ENCODE measurements around the gene CDH23. TPM values are rescaled to one million over a fixed set of nuclear protein-coding genes. Genes with fewer than 3 reads are reported as not detected.

CDH23 gene
- total and polyA plus RNA-seq, 9 of the 15 experiments (the other 6 are each of a cell fraction or from before 2014, with no cell fraction given): 0.18 to 1.2 (median 0.47) TPM

DNA sequence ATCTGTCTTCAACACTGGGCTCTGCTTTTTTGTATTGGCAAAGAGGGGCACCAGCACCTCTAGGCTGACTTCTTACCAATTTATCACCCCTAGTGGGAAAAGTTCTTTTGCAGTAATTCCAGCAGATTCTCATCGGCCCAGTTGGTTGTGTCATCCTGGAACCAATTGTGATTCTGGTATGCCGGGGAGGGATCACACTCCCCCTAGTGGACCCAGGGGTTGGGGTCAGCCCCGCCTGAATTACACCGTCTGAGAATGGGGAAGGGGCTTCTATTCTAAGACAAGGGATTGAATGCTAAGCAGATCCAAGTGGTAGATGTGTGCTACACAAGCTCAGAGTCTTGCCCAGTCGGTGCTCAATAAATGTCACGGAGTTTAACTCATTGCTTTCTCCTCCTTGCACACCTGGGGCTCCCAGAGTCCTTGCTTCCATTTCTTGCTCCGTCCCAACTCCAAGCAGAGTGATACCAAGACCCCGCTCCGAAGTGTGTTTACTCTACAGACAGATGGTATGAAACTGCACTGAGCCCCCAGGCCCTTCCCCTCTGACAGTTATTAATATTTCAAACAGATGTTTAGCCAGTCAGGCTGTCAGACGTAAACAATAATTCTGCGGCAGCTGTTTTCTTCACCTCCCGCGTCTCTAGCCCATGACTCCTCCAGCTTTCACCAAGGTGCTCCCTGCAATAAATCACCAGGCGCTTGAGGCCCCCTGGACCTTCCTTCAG, 251.0 kb downstream of the CDH23 start (continued):
- TF ChIP-seq SLC30A9 (CRISPR knock-in tag; IDR thresholded peaks at IDR 0.05) (no peak), RNF219 (CRISPR knock-in tag; IDR thresholded peaks at IDR 0.05) (no peak), ZNF124 (CRISPR knock-in tag; IDR thresholded peaks at IDR 0.05) (no peak), POLR2AphosphoS2 (IDR thresholded peaks at IDR 0.05; ENCODE audit: low read length) (no peak), CHD7 (IDR thresholded peaks at IDR 0.05; ENCODE audit: low read depth, low read length) (no peak), TBP (optimal IDR thresholded peaks at IDR 0.05; ENCODE audit: low read depth, low read length) (no peak), MAFF (IDR thresholded peaks at IDR 0.05; ENCODE audit: low read length) (0 out of 2 replicates have a peak, but pooled peaks have one; percentile 2), E2F1 (CRISPR knock-in tag; IDR thresholded peaks at IDR 0.05) (no peak), MEF2D (tag; conservative IDR thresholded peaks at IDR 0.05; ENCODE audit: low read depth) (no peak), RBBP5 (IDR thresholded peaks at IDR 0.05; ENCODE audit: borderline replicate concordance, insufficient read depth, low read length, poor library complexity, severe bottlenecking) (no peak)
- TF ChIP-seq, protein P1, sequence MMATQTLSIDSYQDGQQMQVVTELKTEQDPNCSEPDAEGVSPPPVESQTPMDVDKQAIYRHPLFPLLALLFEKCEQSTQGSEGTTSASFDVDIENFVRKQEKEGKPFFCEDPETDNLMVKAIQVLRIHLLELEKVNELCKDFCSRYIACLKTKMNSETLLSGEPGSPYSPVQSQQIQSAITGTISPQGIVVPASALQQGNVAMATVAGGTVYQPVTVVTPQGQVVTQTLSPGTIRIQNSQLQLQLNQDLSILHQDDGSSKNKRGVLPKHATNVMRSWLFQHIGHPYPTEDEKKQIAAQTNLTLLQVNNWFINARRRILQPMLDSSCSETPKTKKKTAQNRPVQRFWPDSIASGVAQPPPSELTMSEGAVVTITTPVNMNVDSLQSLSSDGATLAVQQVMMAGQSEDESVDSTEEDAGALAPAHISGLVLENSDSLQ (IDR thresholded peaks at IDR 0.05): peak; percentile 74
